Activated CD4-positive, alpha-beta T cell treated with anti-CD3 and anti-CD28 coated beads for 4 hours (primary cell): ENCODE data around the gene GJB1.
"Not testable (repeated sequence)": the region's sequence is repeated elsewhere in the genome, so short reads cannot be mapped to it uniquely, and the experiment has no call there.

Experiments used
- DNase-seq, 2 donors: peaks; one replicate each; pipeline ENCODE4 v3.0.0-alpha.2; 2020

The GJB1 gene

GRCh38 chrX:71256856-71257255, 33.8 kb downstream of the GJB1 start:
- no peak for DNase-seq

- not testable (repeated sequence) for DNase-seq
Measured at GRCh38 chrX:71268624-71269023, 45.6 kb downstream of the GJB1 start.

- DNase-seq, result no peak
Measured at GRCh38 chrX:71269801-71270395, 46.9 kb downstream of the GJB1 start.

- not testable (repeated sequence) for DNase-seq
Measured at GRCh38 chrX:71272313-71272712, 49.3 kb downstream of the GJB1 start.
